DOHH2 (cell line): Measurements from ENCODE around the gene SLC30A10.

Source experiments
- H3F3A ChIP-seq: fragments of 200-600 bp; sonication (generic), shearing (Covaris generic); 2 replicates; pipeline ENCODE4 v1.6.0; 2016; ENCODE audit warnings: antibody characterized with exemption, mild to moderate bottlenecking; ENCODE audit not compliant: control insufficient read depth, insufficient read depth
- H3K27ac ChIP-seq: fragments of 200-600 bp; sonication (generic); 2 replicates; pipeline ENCODE4 v1.5.1; 2014; ENCODE audit warnings: low read depth, mild to moderate bottlenecking, low read length, moderate library complexity
- H3K27me3 ChIP-seq: fragments of 200-600 bp; sonication (generic); 2 replicates; pipeline ENCODE4 v1.6.1; 2014; ENCODE audit warnings: mild to moderate bottlenecking, low read length, mixed read lengths; ENCODE audit not compliant: control insufficient read depth
- H3K36me3 ChIP-seq: fragments of 200-600 bp; sonication (generic); 2 replicates; pipeline ENCODE4 v1.6.1; 2014; ENCODE audit warnings: mild to moderate bottlenecking, low read length, moderate library complexity, mixed read lengths; ENCODE audit not compliant: control insufficient read depth
- H3K4me1 ChIP-seq: fragments of 200-600 bp; sonication (generic); 2 replicates; pipeline ENCODE4 v1.6.1; 2014; ENCODE audit warnings: mild to moderate bottlenecking, low read length, mixed read lengths; ENCODE audit not compliant: control insufficient read depth
- H3K4me2 ChIP-seq: fragments of 200-600 bp; sonication (generic); 2 replicates; pipeline ENCODE4 v1.6.0; 2014; ENCODE audit warnings: mild to moderate bottlenecking, low read length, moderate library complexity
- H3K4me3 ChIP-seq: fragments of 200-600 bp; sonication (generic); 2 replicates; pipeline ENCODE4 v1.5.1; 2014; ENCODE audit warnings: mild to moderate bottlenecking, low read length, mixed read lengths
- H3K79me2 ChIP-seq: fragments of 200-600 bp; sonication (generic); 2 replicates; pipeline ENCODE4 v1.6.1; 2014; ENCODE audit warnings: mild to moderate bottlenecking, low read length, mixed read lengths; ENCODE audit not compliant: control insufficient read depth
- H3K9me2 ChIP-seq: fragments of 200-600 bp; sonication (generic); replicated peaks from 2 replicates; pipeline ENCODE4 v1.6.1; 2014; ENCODE audit warnings: mild to moderate bottlenecking, low read length, mixed read lengths; ENCODE audit not compliant: control insufficient read depth
- H3K9me3 ChIP-seq: fragments of 200-600 bp; sonication (generic); 2 replicates; pipeline ENCODE4 v1.6.1; 2014; ENCODE audit warnings: antibody characterized with exemption, low read length, mixed read lengths; ENCODE audit not compliant: control insufficient read depth, insufficient read depth
- H4K20me1 ChIP-seq: fragments of 200-600 bp; sonication (generic); 2 replicates; pipeline ENCODE4 v1.6.0; 2014; ENCODE audit warnings: low read depth, mild to moderate bottlenecking, antibody characterized with exemption, low read length, moderate library complexity; ENCODE audit not compliant: control insufficient read depth, insufficient read depth
- CTCF ChIP-seq: fragments of 200-600 bp; sonication (generic); IDR thresholded peaks from one replicate; pipeline ENCODE4 v1.5.1; 2014; ENCODE audit warnings: antibody characterized with exemption, mild to moderate bottlenecking, low read depth, low read length; ENCODE audit not compliant: poor library complexity, severe bottlenecking
- EZH2phosphoT487 ChIP-seq: fragments of 200-600 bp; sonication (generic); IDR thresholded peaks from 2 replicates; pipeline ENCODE4 v1.6.1; 2017; ENCODE audit warnings: borderline replicate concordance, mild to moderate bottlenecking, antibody characterized with exemption, low read length, moderate library complexity, mixed read lengths

The SLC30A10 gene

DNA sequence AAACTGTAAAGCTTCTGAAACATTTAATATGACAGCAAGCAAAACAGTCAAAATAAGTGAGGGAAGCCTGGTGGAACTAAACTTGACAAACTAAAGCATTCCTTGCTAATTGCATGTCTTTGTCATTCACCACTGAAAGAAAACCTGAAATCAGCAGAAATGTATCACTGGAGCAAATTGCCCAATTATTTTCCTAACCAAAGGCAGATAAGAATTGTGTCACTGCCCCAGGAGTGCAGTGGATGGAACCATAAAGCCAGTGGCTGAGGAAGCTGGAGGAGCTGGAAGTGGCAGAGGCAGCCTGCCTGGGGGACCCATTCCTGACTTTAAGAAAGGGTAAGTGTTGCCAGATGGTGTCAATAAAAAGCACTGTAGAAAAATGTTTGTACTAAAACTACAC lies 2.7 kb upstream of the SLC30A10 start:
- H3K9me2 ChIP-seq: no peaks in the 10 kb centered on the region
- H3K4me1 ChIP-seq: no peaks in the 10 kb centered on the region
- no peaks in the 10 kb centered on the region for H3K9me3 ChIP-seq
- H3K4me3 ChIP-seq: no peak overlapping the region
- H3F3A ChIP-seq: no peaks in the 10 kb centered on the region
- H3K4me2 ChIP-seq: no peak overlapping the region
- peaks cover 23% of the 10 kb centered on the region for H3K27me3 ChIP-seq
- TF ChIP-seq EZH2phosphoT487 (no peak), CTCF (no peak)
- H4K20me1 ChIP-seq: no peaks in the 10 kb centered on the region
- H3K36me3 ChIP-seq: no peaks in the 10 kb centered on the region
- H3K27ac ChIP-seq: no peak overlapping the region
- no peaks in the 10 kb centered on the region for H3K79me2 ChIP-seq

DNA sequence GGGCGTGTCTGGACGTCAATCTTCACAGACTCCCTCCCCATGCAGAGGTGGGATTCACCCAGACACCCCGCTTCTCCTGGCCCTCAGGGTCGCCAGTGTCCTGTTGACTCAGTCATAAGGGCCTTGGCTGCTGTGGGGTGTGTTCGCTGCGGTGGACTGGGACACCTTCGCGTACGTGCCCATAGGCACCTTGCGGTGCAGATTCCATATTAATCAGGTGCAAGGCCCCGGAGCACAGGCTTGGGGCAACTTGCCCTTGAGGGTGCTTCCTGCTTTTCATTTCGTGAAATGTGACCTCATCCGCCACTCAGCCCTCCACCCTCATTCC lies 398 bp upstream of the SLC30A10 start:
- H3F3A ChIP-seq: no peaks in the 10 kb centered on the region
- H3K36me3 ChIP-seq: no peaks in the 10 kb centered on the region
- no peaks in the 10 kb centered on the region for H4K20me1 ChIP-seq
- H3K4me1 ChIP-seq: no peaks in the 10 kb centered on the region
- peaks cover 19% of the 10 kb centered on the region for H3K27me3 ChIP-seq
- H3K4me2 ChIP-seq: no peak overlapping the region
- H3K27ac ChIP-seq: no peak overlapping the region
- H3K9me3 ChIP-seq: no peaks in the 10 kb centered on the region
- no peaks in the 10 kb centered on the region for H3K9me2 ChIP-seq
- TF ChIP-seq EZH2phosphoT487 (no peak), CTCF (no peak)
- H3K4me3 ChIP-seq: no peak overlapping the region
- H3K79me2 ChIP-seq: no peaks in the 10 kb centered on the region

GRCh38 chr1:219927298-219927955 lies 930 bp downstream of the SLC30A10 start:
- Histone ChIP-seq H3K4me2 (no peak overlapping the region), H3K27ac (no peak overlapping the region), H4K20me1 (no peaks in the 10 kb centered on the region), H3K4me3 (no peak overlapping the region), H3K79me2 (no peaks in the 10 kb centered on the region), H3K9me3 (no peaks in the 10 kb centered on the region), H3K4me1 (no peaks in the 10 kb centered on the region), H3F3A (no peaks in the 10 kb centered on the region), H3K27me3 (peaks cover 19% of the 10 kb centered on the region), H3K9me2 (no peaks in the 10 kb centered on the region), H3K36me3 (no peaks in the 10 kb centered on the region)
- no peak for TF ChIP-seq CTCF
- TF ChIP-seq EZH2phosphoT487: no peak
